ENCODE data around the gene CHADL.
"Not testable (repeated sequence)": the region's sequence is repeated elsewhere in the genome, so short reads cannot be mapped to it uniquely, and the experiment has no call there.

Gene CHADL

GRCh38 chr22:41240377-41241132 lies at the start of gene CHADL:
Gene CHADL, minus strand, starts transcription at chr22:41240931. Its CDS starts 50 bp downstream, at chr22:41240881.
- DNase-seq: peak; percentile 29 to 52

GRCh38 chr22:41289671-41290070 lies 48.9 kb upstream of the CHADL start:
- DNase-seq: no peak

DNA sequence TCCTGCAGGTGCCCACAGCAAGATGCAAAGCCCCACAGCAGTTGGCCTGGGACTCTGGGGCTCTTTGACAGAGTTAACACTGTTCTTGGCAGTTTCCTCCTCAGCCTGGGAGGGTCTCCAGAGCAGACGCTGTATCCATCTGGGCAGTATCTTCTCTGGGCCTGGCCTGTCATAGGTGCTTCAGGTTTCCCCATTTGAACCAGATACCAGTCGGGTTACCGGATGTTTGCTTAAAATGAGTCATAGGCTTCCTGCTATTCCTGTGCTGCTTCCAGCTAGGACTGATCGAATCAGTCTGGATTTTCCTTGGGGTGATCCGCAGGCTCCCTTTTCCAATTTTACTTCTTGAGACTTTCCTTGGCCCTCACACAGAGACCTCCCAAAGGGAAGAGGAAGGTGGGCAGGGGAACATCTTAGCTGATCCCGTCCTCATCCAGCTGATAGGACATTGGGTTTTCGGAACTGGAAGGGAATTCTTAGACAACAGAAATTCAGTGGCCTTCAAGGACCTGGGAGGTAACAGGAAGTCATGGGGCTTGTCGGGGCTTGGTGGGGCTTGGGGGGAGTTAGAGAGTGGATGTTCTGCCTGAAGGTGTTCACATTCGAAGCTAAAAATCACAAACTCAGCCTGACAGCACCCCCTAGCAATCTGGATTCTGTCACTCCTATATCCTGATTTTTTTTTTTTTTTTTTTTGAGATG lies 47.7 kb upstream of the CHADL start:
- no peak for DNase-seq

DNA sequence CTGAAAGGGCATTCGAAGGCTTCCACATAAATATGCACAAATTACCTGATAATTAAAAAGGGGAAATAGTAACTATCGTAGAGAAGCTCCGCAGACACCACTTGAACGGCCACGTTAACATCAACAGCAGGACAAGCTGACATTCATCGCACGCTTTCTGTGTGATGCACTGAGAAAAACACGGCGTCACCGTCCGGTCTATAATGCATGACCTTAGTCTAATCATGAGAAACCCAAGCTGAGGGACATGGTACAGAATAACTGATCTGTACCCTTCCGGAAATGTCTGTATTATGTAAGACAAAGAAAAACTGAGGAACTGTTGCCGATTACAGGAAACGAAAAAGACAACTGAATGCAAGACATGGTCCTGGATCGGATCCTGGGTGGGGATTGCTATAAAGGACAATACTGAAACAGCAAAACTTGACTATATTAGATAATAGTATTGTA lies 45.9 kb upstream of the CHADL start:
- no peak for DNase-seq

DNA sequence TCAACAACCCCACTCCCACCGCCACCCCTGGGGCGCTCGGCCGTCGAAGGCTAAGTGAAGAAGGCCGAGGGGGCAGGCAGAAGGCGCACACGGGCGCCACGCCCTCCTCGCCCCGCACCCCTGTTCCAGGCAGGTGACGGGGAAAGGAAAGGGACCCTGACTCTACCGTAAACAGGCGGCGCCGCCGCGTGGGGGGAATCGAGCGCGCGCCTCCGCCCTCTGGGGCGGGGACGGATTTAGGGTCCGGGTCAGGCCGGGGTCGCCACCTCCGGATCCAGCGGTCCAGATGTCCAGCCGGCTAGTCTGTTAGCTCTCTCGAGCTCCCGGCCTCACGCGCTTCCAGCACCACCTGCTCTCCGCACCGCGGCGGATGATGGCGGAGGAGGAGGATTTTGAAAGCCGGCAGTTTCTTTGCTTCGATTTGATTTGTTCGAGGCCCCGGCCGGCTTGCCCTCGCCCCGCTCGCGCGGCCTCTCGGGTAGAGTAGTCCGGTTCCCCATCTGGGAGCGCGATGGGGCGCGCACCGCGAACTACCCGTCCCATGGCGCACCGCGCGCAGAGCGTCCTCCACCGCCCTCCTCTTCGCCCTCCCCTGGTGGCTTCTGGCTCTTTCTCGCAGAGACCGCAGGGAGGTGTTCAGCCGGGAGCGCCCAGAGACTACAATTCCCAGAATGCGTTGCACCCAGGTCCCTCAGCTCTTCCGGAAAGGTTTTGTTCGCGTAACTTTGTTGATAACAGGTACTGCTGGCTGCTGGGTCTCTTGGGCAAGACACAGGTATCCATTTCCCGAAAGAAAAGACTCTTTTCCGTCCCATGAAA lies 45.3 kb upstream of the CHADL start, which contains the start of gene RANGAP1:
Gene RANGAP1 (minus strand): TSS at position 368 of the 819 bp plus-strand sequence. CDS start 5,143 bp downstream, outside the sequence.
- DNase-seq: peak; percentile 95 to 98

DNA sequence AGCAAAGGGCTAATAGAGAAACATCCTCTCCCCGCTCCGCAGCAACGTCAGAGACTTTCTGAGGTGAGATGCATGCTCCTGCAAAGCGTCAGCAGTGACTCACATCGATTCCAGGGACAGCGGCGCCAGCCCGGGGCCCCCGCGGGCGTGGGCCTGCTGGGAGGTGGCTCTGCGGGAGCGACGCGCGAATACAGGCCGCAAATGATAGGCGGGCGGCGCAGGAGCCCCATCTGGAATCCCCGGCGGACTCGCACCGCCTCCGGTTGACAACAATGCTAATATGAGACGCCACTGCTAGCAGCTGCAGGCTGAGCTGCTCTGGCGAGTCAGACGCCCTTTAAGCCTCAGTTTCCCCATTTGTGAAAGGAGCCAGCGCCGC lies 44.7 kb upstream of the CHADL start:
- DNase-seq: peak in 1 of 2 experiments; percentile 48

- no peak for DNase-seq
Observed at GRCh38 chr22:41284465-41284864, 43.7 kb upstream of the CHADL start.

DNA sequence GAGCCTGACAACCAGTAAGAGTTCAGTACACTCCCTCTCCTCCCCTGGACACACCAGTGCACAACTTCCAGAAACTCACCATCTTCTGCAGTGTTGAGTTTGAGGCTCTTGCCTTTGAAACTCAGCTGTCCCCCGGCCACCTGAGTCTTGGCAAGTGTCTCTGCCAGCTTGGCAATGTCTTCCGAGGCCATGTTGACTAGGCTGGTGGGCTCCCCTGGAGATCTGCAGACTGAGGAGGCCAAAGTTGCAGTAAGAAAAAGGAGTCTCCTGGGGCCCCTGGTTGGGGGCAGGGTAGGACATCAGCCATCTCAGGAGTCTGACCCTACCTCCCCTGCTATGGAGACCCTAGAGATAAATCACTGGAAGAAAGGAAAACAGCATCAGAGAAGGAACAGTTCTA lies 40.1 kb upstream of the CHADL start:
- DNase-seq: no peak

DNA sequence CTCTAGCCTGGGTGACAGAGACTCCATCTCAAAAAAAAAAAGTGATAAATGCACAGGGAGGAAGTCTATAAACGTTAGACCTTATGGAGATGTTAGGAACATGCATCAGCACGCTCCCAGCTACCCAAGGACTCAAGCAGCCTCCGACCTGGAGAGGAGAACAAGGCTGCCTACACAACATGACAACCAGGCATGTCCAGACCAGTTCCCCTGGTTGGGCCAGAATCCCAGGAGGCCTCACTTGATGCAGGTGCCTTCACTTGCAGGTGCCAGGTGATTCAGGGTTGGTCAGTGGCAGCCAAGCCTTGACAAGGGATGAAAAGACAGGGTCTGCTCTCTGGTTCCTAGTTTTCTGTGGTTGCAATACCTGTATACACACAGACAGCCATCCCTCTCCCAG lies 39.3 kb upstream of the CHADL start:
- DNase-seq: peak; percentile 30 to 67

DNA sequence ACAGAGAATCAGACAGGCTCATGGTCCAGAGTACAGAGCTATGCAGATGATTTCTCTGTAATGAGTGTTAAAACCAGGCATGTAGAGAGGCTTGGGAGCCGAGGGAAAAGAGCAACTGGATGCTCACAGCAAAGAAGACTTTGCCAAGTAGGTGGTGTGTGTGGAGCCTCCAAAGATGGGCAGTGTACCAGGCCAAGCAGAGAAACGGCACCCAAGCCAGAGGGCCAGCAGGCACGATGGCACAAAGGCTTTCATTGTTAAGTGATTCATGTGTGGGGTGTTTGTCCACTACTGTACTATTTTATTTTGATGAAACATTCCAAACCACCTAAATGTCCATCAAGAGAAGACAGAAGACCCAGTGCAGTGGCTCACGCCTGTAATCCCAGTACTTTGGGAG lies 34.1 kb upstream of the CHADL start:
- no peak for DNase-seq

GRCh38 chr22:41273128-41273527 lies 32.4 kb upstream of the CHADL start:
- DNase-seq: no peak

DNA sequence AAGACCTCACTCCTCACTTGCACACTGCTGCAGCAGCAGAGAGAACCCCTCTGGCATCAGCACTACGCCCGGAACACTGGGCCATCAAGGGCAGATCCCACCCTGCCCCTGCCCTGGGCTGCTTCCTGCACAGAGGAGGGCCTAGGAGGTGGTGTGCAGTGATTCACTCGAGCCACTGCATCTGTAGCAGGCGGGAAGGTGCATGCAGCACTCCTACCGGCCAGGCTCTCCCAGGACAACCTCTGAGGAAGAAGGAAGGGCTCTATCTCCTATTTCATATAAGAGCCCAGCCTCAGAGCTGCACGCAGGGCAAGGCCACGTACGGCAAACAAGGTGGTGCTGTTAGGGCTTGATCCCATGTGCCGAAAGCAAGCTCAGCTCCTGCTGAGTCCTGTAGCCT lies 31.1 kb upstream of the CHADL start:
- DNase-seq: no peak

- no peak for DNase-seq
Observed at GRCh38 chr22:41267958-41268357, 27.2 kb upstream of the CHADL start.

DNA sequence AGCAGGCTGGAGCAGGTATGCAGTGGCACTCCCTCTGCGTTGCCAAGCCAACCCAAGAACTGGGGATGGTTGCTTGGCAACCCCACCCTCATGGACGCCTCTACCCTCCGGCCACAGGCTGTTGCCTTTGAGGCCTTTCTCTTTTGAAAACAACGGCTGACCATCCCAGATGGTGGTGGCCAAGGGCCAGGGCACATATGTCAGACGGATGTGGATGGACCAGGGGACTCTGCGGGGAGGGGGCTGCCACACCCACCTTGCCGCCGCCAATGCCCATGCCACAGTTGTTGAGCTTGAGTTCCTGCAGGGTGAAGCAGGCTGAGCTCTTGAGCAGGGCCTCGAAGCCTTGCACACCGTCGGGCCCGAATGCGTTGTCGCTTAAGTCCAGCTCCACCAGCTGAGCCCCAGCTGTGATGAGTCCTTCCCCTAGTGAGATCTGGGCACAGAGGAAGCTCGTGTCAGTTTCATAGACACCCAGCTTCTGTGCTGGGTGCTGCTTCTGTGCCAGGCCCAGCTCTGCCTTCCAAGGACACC lies 23.7 kb upstream of the CHADL start:
- no peak for DNase-seq

GRCh38 chr22:41263704-41264103 lies 23.0 kb upstream of the CHADL start:
- no peak for DNase-seq

DNA sequence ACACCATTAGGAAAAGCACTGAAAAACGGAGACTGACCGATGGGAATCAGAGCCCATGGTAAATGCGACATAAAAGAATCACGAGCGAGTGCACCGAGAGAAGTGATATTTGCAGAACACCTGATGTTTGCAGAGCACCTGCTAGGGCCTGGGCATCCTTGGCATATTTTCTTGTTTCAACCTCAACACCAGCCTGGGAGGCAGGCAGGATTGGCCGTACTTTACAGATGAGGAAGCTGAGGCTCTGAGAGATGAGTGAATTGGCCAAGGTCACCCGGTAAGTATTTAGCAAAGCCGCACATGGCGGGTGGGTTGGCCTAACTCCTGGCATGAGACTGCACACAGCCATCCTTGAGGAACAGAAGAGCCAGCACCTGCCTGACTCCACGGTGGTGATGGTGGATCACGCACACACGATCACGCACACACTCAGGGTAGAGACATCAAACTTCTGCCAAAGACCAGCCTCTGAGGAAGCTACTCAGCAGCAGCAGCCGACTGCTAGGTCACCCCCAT lies 21.6 kb upstream of the CHADL start:
- no peak for DNase-seq

- no peak for DNase-seq
Observed at GRCh38 chr22:41261541-41262249, 21.0 kb upstream of the CHADL start.

- no peak for DNase-seq
Observed at GRCh38 chr22:41260871-41261270, 20.1 kb upstream of the CHADL start.

- DNase-seq: not testable (repeated sequence)
Observed at GRCh38 chr22:41259756-41260155, 19.0 kb upstream of the CHADL start.

GRCh38 chr22:41257696-41258095 lies 17.0 kb upstream of the CHADL start:
- no peak for DNase-seq

DNA sequence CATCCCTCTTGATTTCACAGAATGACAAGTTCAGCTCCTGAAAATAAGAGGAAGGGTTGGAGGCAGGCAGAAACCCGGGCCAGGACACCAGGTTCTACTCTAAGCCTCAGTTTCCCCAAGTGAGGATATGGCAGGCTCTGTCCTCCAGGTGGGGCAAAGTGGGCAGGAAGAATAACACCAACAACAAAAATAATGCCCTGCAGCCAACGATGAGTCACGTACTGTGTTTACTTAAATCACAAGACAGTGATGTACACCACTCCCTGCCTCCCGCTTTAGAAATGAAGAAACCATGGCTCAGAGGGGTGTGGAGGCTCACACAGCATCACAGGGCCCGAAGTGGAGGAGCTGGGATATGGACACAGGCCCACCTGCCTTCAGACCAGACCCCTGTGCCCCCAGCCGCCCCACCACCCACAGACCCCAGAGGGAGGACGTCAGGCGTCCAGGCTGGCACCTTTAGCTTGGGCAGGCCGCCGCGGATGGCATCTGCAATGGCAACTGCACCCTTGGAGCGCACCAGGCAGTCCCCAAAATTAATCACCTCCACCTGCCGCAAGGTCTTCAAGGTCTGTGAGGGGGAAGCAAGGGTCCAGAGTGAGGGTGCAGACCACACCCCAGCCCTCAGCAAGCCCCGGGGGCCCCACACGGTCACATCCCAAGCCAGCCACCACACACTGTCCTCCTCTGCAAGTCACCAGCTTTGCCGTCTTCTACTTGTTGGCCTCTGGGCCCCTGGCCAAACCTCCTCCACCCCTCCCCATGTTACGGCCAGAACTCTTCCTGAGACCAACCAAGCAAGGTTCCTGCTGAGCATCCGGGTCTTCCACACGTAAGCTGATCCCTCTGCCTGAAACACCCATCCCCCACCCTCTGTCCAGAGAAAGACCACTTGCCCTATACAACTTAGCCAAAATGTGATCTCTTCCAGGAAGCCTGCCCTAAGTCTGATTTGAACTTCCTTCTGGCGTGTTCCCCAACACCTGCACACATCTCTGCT lies 15.8 kb upstream of the CHADL start:
- no peak for DNase-seq

All from NCI-H526 (cell line).